Adrenal gland (tissue), 12 donors: ENCODE data around the gene CDK4. TPM values are rescaled to one million over a fixed set of nuclear protein-coding genes. Genes with fewer than 3 reads are reported as not detected.
A peak's percentile ranks its signal among the peaks of the same experiment; 100 is the strongest.

ENCODE experiments used
- DNase-seq, 7 donors: peaks; one replicate each; pipeline ENCODE4 v3.0.0-alpha.2; 2019 to 2020
- H3K27ac ChIP-seq, 5 donors: fragments of 200-600 bp; sonication (generic) in 4 of 5; 1 replicate in 3 of 5; 2 replicates in 2 of 5; pipeline versions ENCODE4 v1.5.1 to v1.8.0; 2016 to 2020; ENCODE audit warnings: mild to moderate bottlenecking in 1 of 5
- H3K27me3 ChIP-seq: fragments of 200-600 bp; 2 replicates; pipeline ENCODE4 v1.8.0; 2021
- H3K36me3 ChIP-seq, 2 donors: fragments of 200-600 bp; replicated peaks in 1 of 2; 1 replicate in 1 of 2; 2 replicates in 1 of 2; pipeline versions ENCODE4 v1.5.1 to v1.8.0; 2018 to 2022
- H3K4me1 ChIP-seq, 2 donors: fragments of 200-600 bp; replicated peaks in 1 of 2; 1 replicate in 1 of 2; 2 replicates in 1 of 2; pipeline versions ENCODE4 v1.5.1 to v1.8.0; 2018 to 2021
- H3K4me3 ChIP-seq, 4 donors: fragments of 200-600 bp; sonication (generic) in 3 of 4; one replicate each; pipeline ENCODE4 v1.5.1; 2016 to 2018
- H3K9me3 ChIP-seq, 3 donors: fragments of 200-600 bp; sonication (generic) in 1 of 3; replicated peaks in 1 of 3; 1 replicate in 2 of 3; 2 replicates in 1 of 3; pipeline versions ENCODE4 v1.5.1 to v1.8.0; 2016 to 2021
- CTCF ChIP-seq, 6 experiments: fragments of 450-650 bp in 4 of 6; fragments of 200-600 bp in 2 of 6; sonication (generic) in 1 of 6; IDR thresholded peaks; 1 replicate in 5 of 6; 2 replicates in 1 of 6; pipeline versions ENCODE4 v1.5.1 to v1.8.0; 2016 to 2021; ENCODE audit warnings: antibody characterized with exemption in 6 of 6, mild to moderate bottlenecking in 2 of 6, moderate library complexity in 1 of 6
- POLR2A ChIP-seq, 2 donors: fragments of 450-650 bp; IDR thresholded peaks; one replicate each; pipeline ENCODE4 v1.6.1; 2017; ENCODE audit warnings: antibody characterized with exemption in 2 of 2, mild to moderate bottlenecking in 2 of 2, moderate library complexity in 1 of 2
- WGBS, 4 donors: extraction: QIAGEN DNeasy Blood & Tissue Kit in 2 of 4; methylation state at CpG; one replicate each; pipeline versions ENCODE4 v1.1.5 to v1.1.7; 2013 to 2017; 5-methylcytosine and 5-hydroxymethylcytosine counted together
- intact Hi-C, 2 donors: fragments of 100-400 bp; cut with DNase I; formaldehyde crosslinking; loops; one replicate each; pipeline versions ENCODE4 v1.14.1 to v1.15.0; 2022 to 2023
- polyA plus RNA-seq, 3 donors: library from polyadenylated mRNA; stranded (reverse); fragments of 200-250 nt in 2 of 3; fragments of 350-450 nt in 1 of 3; fragmentation: Illumina TruSeq in 1 of 3; extraction: RNeasy Lipid Tissue Mini Kit (QIAGEN cat#74804) in 1 of 3; gene quantifications; one replicate each; pipeline ENCODE4 v1.2.3, GENCODE V29; 2013 to 2014
- total RNA-seq, 9 donors: library from RNA; depleted of rRNA in 4 of 9; stranded (reverse); fragments of >200 nt in 4 of 9; fragments of 120-200 nt in 1 of 9; fragmentation: NEBNext Ultra II Directional in 1 of 9; extraction: Animal tissue kit (Norgen Biotek cat#: 25700) in 1 of 9; gene quantifications; one replicate each; pipeline versions ENCODE4 v1.1.0 to v1.2.4, GENCODE V29; 2013 to 2023
- donor health status: healthy with polysubstance abuse.
- donor health status: Bipolar disorder and iron deficiency.
- donor health status: DM: yes; HTN: yes; CAD: no.
- donor health status: DM: no; HTN: no; CAD: no.
- donor health status: DM: no; HTN: no; CAD: no.
- donor health status: DM: yes; HTN: yes; CAD: no.

Gene CDK4
- total and polyA plus RNA-seq, 12 donors, result 46.8 to 197 (median 139) TPM

DNA sequence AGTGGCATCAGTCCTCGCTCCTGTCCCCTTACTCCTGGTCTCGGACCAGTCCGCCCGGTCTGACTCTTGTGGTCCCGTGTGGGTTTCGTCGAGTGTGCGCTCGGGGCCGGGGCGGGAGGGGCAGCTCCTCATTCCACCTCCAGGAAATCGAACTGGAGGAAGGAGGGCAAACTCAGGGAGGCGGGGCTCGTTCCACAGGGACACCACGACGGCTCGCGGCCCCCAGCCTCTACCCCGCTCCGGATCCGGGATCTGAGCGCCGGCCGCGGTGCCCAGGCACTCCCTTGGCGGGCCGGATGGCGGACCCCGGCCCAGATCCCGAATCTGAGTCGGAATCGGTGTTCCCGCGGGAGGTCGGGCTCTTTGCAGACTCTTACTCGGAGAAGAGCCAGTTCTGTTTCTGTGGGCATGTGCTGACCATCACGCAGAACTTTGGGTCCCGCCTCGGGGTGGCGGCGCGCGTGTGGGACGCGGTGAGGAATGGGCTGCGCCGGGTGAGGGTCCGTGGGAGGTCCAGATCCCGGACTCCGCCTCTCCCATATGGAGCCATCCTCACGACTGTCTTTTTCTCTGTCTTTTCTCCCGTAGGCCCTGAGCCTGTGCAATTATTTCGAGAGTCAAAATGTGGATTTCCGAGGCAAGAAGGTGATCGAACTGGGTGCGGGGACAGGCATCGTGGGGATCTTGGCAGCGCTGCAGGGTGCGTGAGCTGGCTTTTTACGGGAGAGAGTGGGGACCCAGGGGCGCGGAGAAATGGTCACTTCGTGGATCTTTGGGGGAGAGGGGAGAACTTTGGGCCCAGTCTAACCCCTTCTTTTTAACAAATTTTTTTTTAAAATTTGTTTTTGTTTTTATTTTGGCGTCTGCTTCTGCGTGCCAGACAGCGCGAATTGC is 20.6 kb upstream of the CDK4 start, which contains the start of gene EEF1AKMT3:
Gene EEF1AKMT3, plus strand, starts transcription at position 186 of the 894 bp plus-strand sequence. Its CDS starts 111 bp downstream, at position 297.
- WGBS, 4 donors, result 3 to 5% (median 3%) methylated on average over 30 to 67 of the region's 67 CpGs

DNA sequence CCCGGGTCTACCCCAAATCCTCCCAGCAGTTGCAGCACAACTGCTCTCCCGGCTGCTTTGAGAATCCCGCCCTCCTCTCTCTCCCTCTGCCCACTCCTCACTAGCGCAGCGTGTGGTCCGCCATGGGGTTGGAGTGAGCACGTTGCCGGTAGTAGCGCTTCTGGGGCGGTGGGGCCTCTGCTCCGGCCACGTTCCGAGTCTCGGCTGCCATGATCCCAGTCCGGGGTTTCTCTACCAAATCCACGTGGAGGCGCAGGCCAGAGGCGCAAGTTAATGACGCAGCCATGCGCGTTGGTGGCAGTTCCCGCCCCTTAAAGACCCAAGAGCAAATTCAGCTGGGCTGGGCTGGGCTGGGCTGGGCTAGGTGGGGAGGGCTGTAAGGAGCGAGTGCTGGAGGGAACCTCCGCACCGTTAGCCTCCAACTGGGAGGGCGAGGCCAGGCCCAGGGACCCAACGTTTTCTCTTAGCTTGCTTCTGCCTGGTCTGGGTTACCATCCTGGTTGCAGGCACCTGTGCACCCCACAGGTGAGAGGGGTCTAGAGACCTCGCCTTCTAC is 19.8 kb upstream of the CDK4 start, which contains the start of gene METTL1:
Gene METTL1, minus strand, starts transcription at position 233 of the 556 bp plus-strand sequence. Its CDS starts 22 bp downstream, at position 211.
- TF ChIP-seq POLR2A (IDR thresholded peaks at IDR 0.05), result peak; percentile 53 to 75
- TF ChIP-seq CTCF (IDR thresholded peaks at IDR 0.05), result peak in 1 of 6 experiments; percentile 16
- 0% methylated on average over 12 to 28 of the region's 28 CpGs for WGBS, 4 donors
- H3K36me3 ChIP-seq, result no peaks in the 10 kb centered on the region

More for the DNA sequence above, 20.6 kb upstream of the CDK4 start, which contains the start of gene EEF1AKMT3:
- Histone ChIP-seq H3K4me3 (peak within 1 kb of the TSS; percentile 25 to 94 (median 54)), H3K4me1 (peaks cover 12 to 18% of the 10 kb centered on the region in 2 donors), H3K27ac (peak within 1 kb of the TSS; percentile 61 to 94 (median 93)), H3K27me3 (no peaks in the 10 kb centered on the region), H3K36me3 (no peaks in the 10 kb centered on the region), H3K9me3 (no peaks in the 10 kb centered on the region)
- peak; percentile 62 to 78 (median 71) for DNase-seq
- TF ChIP-seq POLR2A (IDR thresholded peaks at IDR 0.05) (no peak), CTCF (IDR thresholded peaks at IDR 0.05) (peak in 1 of 6 experiments; percentile 14)
- intact Hi-C loops, result loop anchor here in 1 of 2 donors (5.0 kb wide), 1 partner anchor 45 kb away; no protein-coding TSS in a partner anchor

GRCh38 chr12:57771236-57771872 is 19.2 kb upstream of the CDK4 start:
- DNase-seq, result peak; percentile 86 to 94 (median 93)
- Histone ChIP-seq H3K9me3 (no peaks in the 10 kb centered on the region), H3K27ac (peak overlapping the region; percentile 61 to 94 (median 93)), H3K4me3 (peak overlapping the region in 3 of 4 donors; percentile 38 to 94 (median 71)), H3K4me1 (peaks cover 20 to 24% of the 10 kb centered on the region in 2 donors), H3K36me3 (no peaks in the 10 kb centered on the region), H3K27me3 (no peaks in the 10 kb centered on the region)
- intact Hi-C loops, result loop anchor here in 1 of 2 donors (5.0 kb wide), 1 partner anchor 44 kb away; no protein-coding TSS in a partner anchor
- WGBS, 4 donors, result 1 to 2% (median 2%) methylated on average over 16 of the region's 16 CpGs
- TF ChIP-seq POLR2A (IDR thresholded peaks at IDR 0.05), result no peak
- no peak for TF ChIP-seq CTCF (IDR thresholded peaks at IDR 0.05)

More for the DNA sequence above, 19.8 kb upstream of the CDK4 start, which contains the start of gene METTL1:
- Histone ChIP-seq H3K27me3 (no peaks in the 10 kb centered on the region), H3K27ac (peak within 1 kb of the TSS; percentile 61 to 94 (median 93)), H3K4me3 (peak within 1 kb of the TSS; percentile 25 to 94 (median 54)), H3K4me1 (peaks cover 15 to 18% of the 10 kb centered on the region in 2 donors), H3K9me3 (no peaks in the 10 kb centered on the region)
- intact Hi-C loops, result loop anchor here in 1 of 2 donors (5.0 kb wide), 1 partner anchor 45 kb away; no protein-coding TSS in a partner anchor
- DNase-seq, result peak; percentile 93 to 99 (median 97)
